GM12801 (cell line): ENCODE data around the gene TTC6.

ENCODE experiments used
- CTCF ChIP-seq: IDR thresholded peaks from one replicate; pipeline ENCODE4 v1.5.1; 2011; ENCODE audit warnings: control low read depth; ENCODE audit not compliant: insufficient read length; ENCODE audit errors: extremely low read depth

The TTC6 gene

GRCh38 chr14:37579274-37579673 lies 16.2 kb upstream of the TTC6 start:
- no peak for TF ChIP-seq CTCF

- no peak for TF ChIP-seq CTCF
These were observed 15.3 kb upstream of the TTC6 start for GRCh38 chr14:37580146-37580545.

DNA sequence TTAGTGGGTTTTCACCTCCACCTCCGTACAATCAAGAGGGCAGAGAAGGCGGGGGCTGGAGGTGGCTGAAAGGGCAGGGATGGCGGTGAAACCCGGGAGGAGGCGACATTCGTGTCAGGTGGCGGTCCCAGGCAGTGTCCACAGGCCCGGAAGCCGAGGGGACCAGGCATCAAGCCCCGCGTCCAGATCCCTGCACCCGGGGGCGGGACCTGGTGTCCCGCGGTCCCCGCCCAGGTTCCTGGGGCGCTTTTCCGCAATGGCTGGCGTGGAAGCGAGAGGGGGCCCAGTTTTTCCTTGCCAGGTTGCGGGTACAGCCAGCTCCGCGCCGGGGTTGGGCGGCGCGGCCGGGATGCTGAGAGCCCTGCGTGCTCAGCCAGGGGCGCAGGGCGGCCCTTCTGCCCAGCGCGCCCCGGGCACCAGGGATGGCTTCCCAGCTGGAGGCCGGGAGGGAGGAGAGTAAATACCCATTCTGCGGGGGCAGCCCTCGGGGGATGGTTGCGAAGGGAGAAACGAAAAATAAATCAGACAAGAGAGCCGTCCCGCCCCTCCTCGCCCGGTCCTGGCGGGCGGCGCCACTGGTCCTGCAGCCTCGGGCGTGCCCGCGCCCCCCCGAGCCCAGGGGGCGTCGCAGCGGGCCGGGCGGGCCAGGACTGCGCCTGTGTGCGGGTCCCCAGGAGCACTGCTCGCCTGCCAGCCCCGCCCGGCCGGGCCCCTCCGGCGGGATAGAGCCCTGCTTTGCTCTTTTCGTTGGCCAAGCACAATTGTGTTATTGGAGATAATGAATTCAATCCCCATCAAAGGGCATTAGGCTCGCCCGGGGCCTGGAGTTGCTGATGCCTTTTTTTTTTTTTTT lies 11.8 kb upstream of the TTC6 start:
- TF ChIP-seq CTCF = no peak

GRCh38 chr14:37584211-37585100 lies 11.0 kb upstream of the TTC6 start:
- TF ChIP-seq CTCF = no peak

GRCh38 chr14:37585101-37585511 lies 10.3 kb upstream of the TTC6 start:
- no peak for TF ChIP-seq CTCF

- TF ChIP-seq CTCF = no peak
These were observed 9.2 kb upstream of the TTC6 start for GRCh38 chr14:37585971-37586796.

DNA sequence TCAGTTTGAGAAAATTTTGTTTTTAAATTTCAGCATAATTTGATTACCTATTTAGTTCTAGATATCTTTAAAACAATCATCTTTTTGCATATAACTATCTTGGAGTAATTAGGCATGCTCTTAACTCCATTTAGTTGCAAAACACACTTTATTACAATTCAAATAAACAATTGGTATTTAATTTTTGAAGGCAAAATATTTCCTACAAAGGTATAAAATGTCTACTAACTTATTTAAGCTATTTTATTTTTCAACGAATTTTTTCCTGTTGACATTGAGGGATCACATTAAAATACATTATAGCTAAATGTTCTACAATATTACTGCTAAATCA lies 8.7 kb upstream of the TTC6 start:
- no peak for TF ChIP-seq CTCF
